Caco-2 (cell line): ENCODE measurements around the gene HOXA6. TPM values are rescaled to one million over a fixed set of nuclear protein-coding genes. Genes with fewer than 3 reads are reported as not detected.

ENCODE experiments used
- BruUV-seq: library from RNA; stranded (reverse); fragments of 400-500 nt; replicated peaks from 2 replicates; lab custom pipeline; 2021; lab: Mats Ljungman, UMichigan
- CTCF ChIA-PET: fragments of 300-600 bp; sonication (Branson Sonifier 250); formaldehyde crosslinking; loops from one replicate; lab custom pipeline; 2022; ENCODE audit warnings: antibody characterized with exemption; lab: Charles Lee
- POLR2A ChIA-PET: fragments of 300-600 bp; sonication (Branson Sonifier 250); formaldehyde crosslinking; loops from one replicate; lab custom pipeline; 2022; ENCODE audit warnings: antibody characterized with exemption; lab: Charles Lee
- DNase-seq, 2 experiments: peaks; one replicate each; pipeline versions ENCODE4 v3.0.0 to v3.0.0-alpha.2; 2020 to 2022
- H3K27me3 ChIP-seq: replicated peaks from 2 replicates; pipeline ENCODE4 v1.6.0; 2011; ENCODE audit warnings: low read length; ENCODE audit not compliant: control insufficient read depth, insufficient read depth
- H3K36me3 ChIP-seq: 2 replicates; pipeline ENCODE4 v1.5.1; 2011; ENCODE audit warnings: low read length; ENCODE audit not compliant: control insufficient read depth, insufficient read depth
- H3K4me1 ChIP-seq: fragments of 250-450 bp; sonication (Bioruptor Pico); 2 replicates; pipeline ENCODE4 v1.5.1; 2020; ENCODE audit warnings: mild to moderate bottlenecking
- H3K4me3 ChIP-seq: 2 replicates; pipeline ENCODE4 v1.5.1; 2011; ENCODE audit warnings: low read depth, mild to moderate bottlenecking, control low read depth, low read length
- H3K9me3 ChIP-seq: fragments of 250-450 bp; sonication (Bioruptor Pico); 2 replicates; pipeline ENCODE4 v1.5.1; 2020; ENCODE audit warnings: mild to moderate bottlenecking, moderate library complexity
- H3K27ac Mint-ChIP-seq: one replicate; pipeline ENCODE4 v1.8.0; 2022; ENCODE audit warnings: mixed read lengths; ENCODE audit not compliant: unreplicated experiment
- H3K27me3 Mint-ChIP-seq: one replicate; pipeline ENCODE4 v1.8.0; 2022; ENCODE audit warnings: mixed read lengths; ENCODE audit not compliant: insufficient read depth, unreplicated experiment
- H3K36me3 Mint-ChIP-seq: one replicate; pipeline ENCODE4 v1.8.0; 2022; ENCODE audit warnings: mild to moderate bottlenecking, mixed read lengths; ENCODE audit not compliant: insufficient read depth, unreplicated experiment
- H3K4me1 Mint-ChIP-seq: one replicate; pipeline ENCODE4 v1.8.0; 2022; ENCODE audit warnings: low read depth, mixed read lengths; ENCODE audit not compliant: unreplicated experiment
- H3K4me3 Mint-ChIP-seq: one replicate; pipeline ENCODE4 v1.8.0; 2022; ENCODE audit warnings: mild to moderate bottlenecking, moderate library complexity, mixed read lengths; ENCODE audit not compliant: unreplicated experiment
- H3K9me3 Mint-ChIP-seq: one replicate; pipeline ENCODE4 v1.8.0; 2022; ENCODE audit warnings: mixed read lengths; ENCODE audit not compliant: unreplicated experiment
- intact Hi-C: fragments of 100-400 bp; cut with micrococcal nuclease; formaldehyde crosslinking; loops from one replicate; pipeline ENCODE4 v1.10.0; 2022; ENCODE audit not compliant: unreplicated experiment
- total RNA-seq: library from RNA; stranded (reverse); gene quantifications from 2 replicates; pipeline ENCODE4 v1.2.3, GENCODE V29; 2022
- TF ChIP-seq, protein P1 (sequence below), 2 experiments: fragments of 200-600 bp in 1 of 2; IDR thresholded peaks; 1 replicate in 1 of 2; 2 replicates in 1 of 2; pipeline versions ENCODE4 v1.5.1 to v1.8.0; 2011 to 2022; ENCODE audit warnings: antibody characterized with exemption in 1 of 2, control low read depth in 1 of 2, inconsistent platforms in 1 of 2, low read depth in 1 of 2, low read length in 1 of 2, mild to moderate bottlenecking in 1 of 2, moderate library complexity in 1 of 2; ENCODE audit not compliant: insufficient read depth in 1 of 2, severe bottlenecking in 1 of 2, unreplicated experiment in 1 of 2

The HOXA6 gene
- total RNA-seq, 1 experiment from 2014 or later = 5.6 TPM

DNA sequence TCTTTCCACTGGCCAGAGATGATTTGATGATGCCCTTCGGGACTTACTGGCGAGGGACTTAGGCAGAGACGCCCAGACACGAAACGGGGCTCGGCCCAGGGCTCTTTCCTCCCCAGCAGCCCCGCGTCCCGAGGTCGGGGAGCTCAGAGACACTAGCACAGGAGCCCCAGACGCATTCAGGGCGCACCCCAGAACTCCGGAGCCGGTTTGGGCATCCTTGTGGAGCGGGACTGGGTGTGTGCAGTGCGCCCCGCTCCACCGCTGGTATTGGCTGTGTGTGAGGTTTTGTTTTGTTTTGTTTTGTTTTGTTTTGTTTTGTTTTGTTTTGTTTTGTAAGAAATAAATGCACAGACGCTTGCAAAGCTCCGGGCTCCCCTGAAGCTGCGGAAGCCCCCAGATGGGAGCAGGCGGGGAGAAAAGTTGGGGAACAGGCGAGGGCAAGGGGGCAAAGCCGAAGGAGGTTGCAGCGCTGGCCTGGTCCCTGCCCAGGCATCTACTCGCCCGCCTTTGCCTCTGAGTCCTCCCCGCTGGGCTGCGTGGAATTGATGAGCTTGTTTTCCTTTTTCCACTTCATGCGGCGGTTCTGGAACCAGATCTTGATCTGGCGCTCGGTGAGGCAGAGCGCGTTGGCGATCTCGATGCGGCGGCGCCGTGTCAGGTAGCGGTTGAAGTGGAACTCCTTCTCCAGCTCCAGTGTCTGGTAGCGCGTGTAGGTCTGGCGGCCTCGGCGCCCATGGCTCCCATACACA, 2.2 kb downstream of the HOXA6 start:
- Mint-ChIP-seq H3K27me3 (no peaks in the 10 kb centered on the region), H3K4me3 (no peak overlapping the region)

DNA sequence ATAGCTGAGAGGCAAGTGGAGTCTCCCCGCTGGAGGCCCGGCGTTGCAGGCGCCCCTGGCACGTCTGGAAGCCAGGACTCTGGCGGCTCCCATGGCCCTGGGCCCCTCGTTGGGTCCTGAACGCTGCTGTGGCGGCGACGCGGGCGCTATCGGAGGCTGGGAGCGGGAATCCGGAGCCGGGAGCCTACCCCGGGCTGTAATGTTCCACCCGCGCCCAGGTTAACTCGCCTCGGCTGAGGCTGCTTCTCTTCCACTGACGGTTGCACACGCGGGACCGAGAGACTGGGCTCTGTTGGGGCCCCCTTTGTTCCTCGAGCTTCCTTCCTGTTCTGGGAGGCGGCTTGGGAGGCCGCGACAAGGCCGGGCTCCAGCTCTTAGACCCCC, 2.8 kb downstream of the HOXA6 start:
- CTCF ChIA-PET = no interaction called here
- peaks cover 24% of the 10 kb centered on the region for H3K4me1 ChIP-seq
- DNase-seq = peak in 1 of 2 experiments; percentile 26
- TF ChIP-seq, protein P1, sequence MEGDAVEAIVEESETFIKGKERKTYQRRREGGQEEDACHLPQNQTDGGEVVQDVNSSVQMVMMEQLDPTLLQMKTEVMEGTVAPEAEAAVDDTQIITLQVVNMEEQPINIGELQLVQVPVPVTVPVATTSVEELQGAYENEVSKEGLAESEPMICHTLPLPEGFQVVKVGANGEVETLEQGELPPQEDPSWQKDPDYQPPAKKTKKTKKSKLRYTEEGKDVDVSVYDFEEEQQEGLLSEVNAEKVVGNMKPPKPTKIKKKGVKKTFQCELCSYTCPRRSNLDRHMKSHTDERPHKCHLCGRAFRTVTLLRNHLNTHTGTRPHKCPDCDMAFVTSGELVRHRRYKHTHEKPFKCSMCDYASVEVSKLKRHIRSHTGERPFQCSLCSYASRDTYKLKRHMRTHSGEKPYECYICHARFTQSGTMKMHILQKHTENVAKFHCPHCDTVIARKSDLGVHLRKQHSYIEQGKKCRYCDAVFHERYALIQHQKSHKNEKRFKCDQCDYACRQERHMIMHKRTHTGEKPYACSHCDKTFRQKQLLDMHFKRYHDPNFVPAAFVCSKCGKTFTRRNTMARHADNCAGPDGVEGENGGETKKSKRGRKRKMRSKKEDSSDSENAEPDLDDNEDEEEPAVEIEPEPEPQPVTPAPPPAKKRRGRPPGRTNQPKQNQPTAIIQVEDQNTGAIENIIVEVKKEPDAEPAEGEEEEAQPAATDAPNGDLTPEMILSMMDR (IDR thresholded peaks at IDR 0.05; ENCODE audit: insufficient read depth in 1 of 2, low read depth in 1 of 2, low read length in 1 of 2, severe bottlenecking in 1 of 2, unreplicated experiment in 1 of 2) = no peak
- H3K27me3 ChIP-seq = no peaks in the 10 kb centered on the region
- H3K4me3 ChIP-seq = no peak overlapping the region
- H3K27me3 Mint-ChIP-seq = no peaks in the 10 kb centered on the region
- H3K36me3 Mint-ChIP-seq = peaks cover 11% of the 10 kb centered on the region
- POLR2A ChIA-PET = no interaction called here
- H3K4me1 Mint-ChIP-seq = no peaks in the 10 kb centered on the region
- no TSS peak for BruUV-seq
- no peak overlapping the region for H3K27ac Mint-ChIP-seq
- H3K4me3 Mint-ChIP-seq = no peak overlapping the region
- no peaks in the 10 kb centered on the region for H3K9me3 Mint-ChIP-seq
- intact Hi-C loops = no loop called here
- no peaks in the 10 kb centered on the region; the same call in 1 of the 2 replicates for H3K36me3 ChIP-seq
- no peaks in the 10 kb centered on the region for H3K9me3 ChIP-seq

More for the DNA sequence above, 2.2 kb downstream of the HOXA6 start:
- peaks cover 11% of the 10 kb centered on the region for H3K36me3 Mint-ChIP-seq
- Histone ChIP-seq H3K27me3 (no peaks in the 10 kb centered on the region), H3K4me3 (no peak overlapping the region), H3K36me3 (no peaks in the 10 kb centered on the region; the same call in 1 of the 2 replicates), H3K9me3 (no peaks in the 10 kb centered on the region), H3K4me1 (peaks cover 24% of the 10 kb centered on the region)
- H3K9me3 Mint-ChIP-seq = no peaks in the 10 kb centered on the region
- ChIA-PET POLR2A (no interaction called here), CTCF (interaction anchor here (0.7 to 1.1 kb wide), 2 partner anchors 16 to 697 kb away, joined by 4 to 5 read pairs; no protein-coding TSS in a partner anchor)
- TF ChIP-seq, protein P1 (IDR thresholded peaks at IDR 0.05; ENCODE audit: insufficient read depth in 1 of 2, low read depth in 1 of 2, low read length in 1 of 2, severe bottlenecking in 1 of 2, unreplicated experiment in 1 of 2) = no peak
- DNase-seq = peak in 1 of 2 experiments; percentile 19
- no TSS peak for BruUV-seq
- intact Hi-C loops = no loop called here
- no peaks in the 10 kb centered on the region for H3K4me1 Mint-ChIP-seq
- H3K27ac Mint-ChIP-seq = no peak overlapping the region

DNA sequence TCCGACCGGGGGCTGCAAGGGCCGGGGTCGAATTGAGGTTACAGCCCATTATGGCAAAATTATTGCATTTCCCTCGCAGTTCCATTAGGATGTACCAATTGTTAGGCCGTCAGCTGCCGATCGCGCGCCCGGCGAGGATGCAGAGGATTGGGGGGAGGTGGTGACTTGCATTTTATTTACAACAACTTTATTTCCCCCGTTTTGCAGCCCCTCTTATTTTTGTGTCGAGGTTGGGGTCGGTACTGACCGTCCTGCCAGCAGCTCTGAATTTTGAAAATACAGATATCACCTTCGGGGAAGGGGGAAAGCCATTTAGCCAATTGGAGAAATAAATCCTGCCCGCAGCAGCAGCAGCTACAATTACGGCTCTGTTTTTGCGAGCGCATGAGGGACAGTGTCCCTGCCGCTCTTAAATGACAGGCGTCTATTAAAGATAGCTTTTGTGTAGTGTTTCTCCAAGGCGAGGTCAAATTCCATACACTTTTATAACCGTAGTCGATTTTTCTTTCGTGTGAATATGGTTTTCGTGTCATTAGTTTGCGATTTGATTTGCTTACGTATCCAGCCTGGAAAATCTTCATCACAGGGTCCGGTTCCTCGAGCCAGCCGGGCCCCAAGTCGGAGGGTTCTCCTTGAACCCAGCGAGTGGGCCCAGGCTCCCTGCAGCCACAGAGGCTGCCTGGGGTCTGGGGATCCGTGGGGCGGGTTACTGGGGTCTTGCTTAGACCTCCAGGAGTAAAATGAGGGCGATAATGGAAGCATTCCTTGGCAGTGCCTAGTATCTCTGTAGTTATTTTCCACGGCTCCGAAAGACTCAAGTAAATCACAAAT, 3.4 kb downstream of the HOXA6 start:
- no peak for DNase-seq
- H3K27ac Mint-ChIP-seq = no peak overlapping the region
- Histone ChIP-seq H3K27me3 (no peaks in the 10 kb centered on the region), H3K36me3 (no peaks in the 10 kb centered on the region; the same call in 1 of the 2 replicates), H3K4me1 (peaks cover 18% of the 10 kb centered on the region), H3K4me3 (no peak overlapping the region; the same call in 1 of the 2 replicates), H3K9me3 (no peaks in the 10 kb centered on the region)
- intact Hi-C loops = no loop called here
- no peaks in the 10 kb centered on the region for H3K27me3 Mint-ChIP-seq
- no TSS peak for BruUV-seq
- CTCF ChIA-PET = interaction anchor here (0.6 to 1.5 kb wide), 6 partner anchors 29 to 775 kb away, joined by 3 to 4 read pairs (median 3); partner anchors contain the start of gene SKAP2
- peaks cover 11% of the 10 kb centered on the region for H3K36me3 Mint-ChIP-seq
- TF ChIP-seq, protein P1 (IDR thresholded peaks at IDR 0.05; ENCODE audit: insufficient read depth in 1 of 2, low read depth in 1 of 2, low read length in 1 of 2, severe bottlenecking in 1 of 2, unreplicated experiment in 1 of 2) = no peak
- POLR2A ChIA-PET = interaction anchor here (0.6 to 1.1 kb wide), 2 partner anchors 22 to 282 kb away, joined by 3 to 5 read pairs; no protein-coding TSS in a partner anchor
- no peaks in the 10 kb centered on the region for H3K9me3 Mint-ChIP-seq
- no peaks in the 10 kb centered on the region for H3K4me1 Mint-ChIP-seq
- H3K4me3 Mint-ChIP-seq = peak overlapping the region; percentile 78
